ENCODE data around the gene RHO. TPM values are rescaled to one million over a fixed set of nuclear protein-coding genes. Genes with fewer than 3 reads are reported as not detected.

RHO gene
- total and polyA plus RNA-seq, 2 donors (not counting 1 experiment from before 2014, with no cell fraction given), result not detected

- Histone ChIP-seq H3K4me3 (replicated peaks in 1 of 4; ENCODE audit: control extremely low read depth in 1 of 4, insufficient read depth in 1 of 4, low read depth in 3 of 4, low read length in 4 of 4) (no peak overlapping the region), H4K20me1 (ENCODE audit: control insufficient read depth, extremely low read depth, insufficient read depth, low read length) (no peaks in the 10 kb centered on the region), H2AFZ (ENCODE audit: low read length) (no peak overlapping the region), H3K4me2 (ENCODE audit: extremely low read depth, insufficient read depth, low read length) (no peak overlapping the region), H3K27ac (ENCODE audit: insufficient read depth, low read length) (no peak overlapping the region), H3K27me3 (ENCODE audit: control insufficient read depth, insufficient read depth, low read length) (no peaks in the 10 kb centered on the region), H3K79me2 (ENCODE audit: control insufficient read depth, insufficient read depth, low read length) (no peaks in the 10 kb centered on the region), H3K36me3 (ENCODE audit: control insufficient read depth, insufficient read depth, low read length) (no peaks in the 10 kb centered on the region), H3K9ac (ENCODE audit: insufficient read depth, low read length) (no peak overlapping the region), H3K4me1 (ENCODE audit: control insufficient read depth, extremely low read depth, insufficient read depth, low read length) (peaks cover 3% of the 10 kb centered on the region), H3K9me3 (ENCODE audit: control insufficient read depth, insufficient read depth, low read depth, low read length) (no peaks in the 10 kb centered on the region)
- DNase-seq (ENCODE audit: low read depth in 2 of 2), result no peak
- TF ChIP-seq CTCF (conservative IDR thresholded peaks at IDR 0.05 in 1 of 2, IDR thresholded peaks at IDR 0.05 in 1 of 2; ENCODE audit: low read depth in 1 of 2, low read length in 2 of 2), result no peak
- no peak for TF ChIP-seq EZH2 (IDR thresholded peaks at IDR 0.05; ENCODE audit: low read length, missing control alignments)
Measured at GRCh38 chr3:129532261-129532660, 3.8 kb downstream of the RHO start.

- Histone ChIP-seq H3K27ac (ENCODE audit: insufficient read depth, low read length) (no peak overlapping the region), H3K4me2 (ENCODE audit: extremely low read depth, insufficient read depth, low read length) (no peak overlapping the region), H3K36me3 (ENCODE audit: control insufficient read depth, insufficient read depth, low read length) (no peaks in the 10 kb centered on the region), H3K9me3 (ENCODE audit: control insufficient read depth, insufficient read depth, low read depth, low read length) (no peaks in the 10 kb centered on the region), H3K79me2 (ENCODE audit: control insufficient read depth, insufficient read depth, low read length) (no peaks in the 10 kb centered on the region), H2AFZ (ENCODE audit: low read length) (no peak overlapping the region), H4K20me1 (ENCODE audit: control insufficient read depth, extremely low read depth, insufficient read depth, low read length) (no peaks in the 10 kb centered on the region), H3K27me3 (ENCODE audit: control insufficient read depth, insufficient read depth, low read length) (no peaks in the 10 kb centered on the region), H3K9ac (ENCODE audit: insufficient read depth, low read length) (no peak overlapping the region), H3K4me1 (ENCODE audit: control insufficient read depth, extremely low read depth, insufficient read depth, low read length) (peaks cover 3% of the 10 kb centered on the region), H3K4me3 (replicated peaks in 1 of 4; ENCODE audit: control extremely low read depth in 1 of 4, insufficient read depth in 1 of 4, low read depth in 3 of 4, low read length in 4 of 4) (no peak overlapping the region)
- DNase-seq (ENCODE audit: low read depth in 2 of 2), result no peak
- TF ChIP-seq EZH2 (IDR thresholded peaks at IDR 0.05; ENCODE audit: low read length, missing control alignments) (no peak), CTCF (conservative IDR thresholded peaks at IDR 0.05 in 1 of 2, IDR thresholded peaks at IDR 0.05 in 1 of 2; ENCODE audit: low read depth in 1 of 2, low read length in 2 of 2) (no peak)
Measured at GRCh38 chr3:129533406-129533805, 5.0 kb downstream of the RHO start.

GRCh38 chr3:129534428-129535027 is 6.1 kb downstream of the RHO start:
- no peak overlapping the region for H3K4me2 ChIP-seq (ENCODE audit: extremely low read depth, insufficient read depth, low read length)
- TF ChIP-seq CTCF (conservative IDR thresholded peaks at IDR 0.05 in 1 of 2, IDR thresholded peaks at IDR 0.05 in 1 of 2; ENCODE audit: low read depth in 1 of 2, low read length in 2 of 2), result no peak
- no peak for TF ChIP-seq EZH2 (IDR thresholded peaks at IDR 0.05; ENCODE audit: low read length, missing control alignments)

More at GRCh38 chr3:129534428-129535027, 6.1 kb downstream of the RHO start:
- no peak overlapping the region for H3K27ac ChIP-seq (ENCODE audit: insufficient read depth, low read length)
- H3K79me2 ChIP-seq (ENCODE audit: control insufficient read depth, insufficient read depth, low read length), result no peaks in the 10 kb centered on the region
- H3K36me3 ChIP-seq (ENCODE audit: control insufficient read depth, insufficient read depth, low read length), result no peaks in the 10 kb centered on the region
- no peak for DNase-seq (ENCODE audit: low read depth in 2 of 2)
- no peak overlapping the region for H3K9ac ChIP-seq (ENCODE audit: insufficient read depth, low read length)
- H3K9me3 ChIP-seq (ENCODE audit: control insufficient read depth, insufficient read depth, low read depth, low read length), result no peaks in the 10 kb centered on the region
- H3K4me1 ChIP-seq (ENCODE audit: control insufficient read depth, extremely low read depth, insufficient read depth, low read length), result peaks cover 3% of the 10 kb centered on the region
- H3K4me3 ChIP-seq (replicated peaks in 1 of 4; ENCODE audit: control extremely low read depth in 1 of 4, insufficient read depth in 1 of 4, low read depth in 3 of 4, low read length in 4 of 4), result no peak overlapping the region
- no peak overlapping the region for H2AFZ ChIP-seq (ENCODE audit: low read length)
- H3K27me3 ChIP-seq (ENCODE audit: control insufficient read depth, insufficient read depth, low read length), result no peaks in the 10 kb centered on the region
- H4K20me1 ChIP-seq (ENCODE audit: control insufficient read depth, extremely low read depth, insufficient read depth, low read length), result no peaks in the 10 kb centered on the region
